ENCODE data around the gene KCNQ5.

Gene KCNQ5

GRCh38 chr6:72930556-72931132, 308.8 kb downstream of the KCNQ5 start:
- no peak for DNase-seq

GRCh38 chr6:72931325-72931887, 309.5 kb downstream of the KCNQ5 start:
- no peak for DNase-seq

GRCh38 chr6:72933233-72933632, 311.4 kb downstream of the KCNQ5 start:
- DNase-seq: no peak

DNA sequence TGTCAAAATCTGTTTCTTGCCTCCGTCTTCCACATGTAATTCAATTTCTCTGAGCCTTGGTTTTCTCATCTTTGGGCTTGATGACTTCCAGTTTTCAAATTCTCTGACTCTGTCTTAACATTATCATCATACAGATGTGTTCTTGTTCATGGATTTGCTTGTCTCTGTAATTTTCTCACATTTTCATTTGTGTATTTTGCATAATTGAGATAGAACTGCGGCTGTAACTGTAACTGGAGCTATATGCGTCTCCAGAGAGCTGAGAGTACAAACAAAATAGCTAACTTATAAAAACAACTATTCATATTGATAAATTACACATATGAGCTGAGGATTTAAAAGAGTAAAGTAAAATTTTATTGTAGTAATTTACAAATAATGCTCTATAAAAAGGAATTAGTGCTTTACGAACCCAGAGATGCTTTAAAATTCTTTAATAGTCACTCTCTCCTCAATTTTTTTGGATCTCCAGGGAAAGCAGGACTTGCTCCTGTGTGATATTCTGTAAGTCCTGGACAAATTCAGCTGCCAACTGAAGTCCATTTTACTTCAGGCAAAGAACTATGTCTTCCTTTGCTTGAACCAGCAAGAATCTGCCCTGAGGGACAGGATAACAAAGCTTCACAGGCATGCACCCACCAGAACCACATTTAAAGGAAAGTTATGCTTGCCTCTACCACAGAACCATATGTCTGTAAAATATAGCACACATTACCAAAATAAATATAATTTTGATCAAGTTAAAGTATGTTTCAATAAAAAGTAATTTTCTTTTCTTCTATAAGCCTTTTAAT, 315.1 kb downstream of the KCNQ5 start:
- DNase-seq: no peak

DNA sequence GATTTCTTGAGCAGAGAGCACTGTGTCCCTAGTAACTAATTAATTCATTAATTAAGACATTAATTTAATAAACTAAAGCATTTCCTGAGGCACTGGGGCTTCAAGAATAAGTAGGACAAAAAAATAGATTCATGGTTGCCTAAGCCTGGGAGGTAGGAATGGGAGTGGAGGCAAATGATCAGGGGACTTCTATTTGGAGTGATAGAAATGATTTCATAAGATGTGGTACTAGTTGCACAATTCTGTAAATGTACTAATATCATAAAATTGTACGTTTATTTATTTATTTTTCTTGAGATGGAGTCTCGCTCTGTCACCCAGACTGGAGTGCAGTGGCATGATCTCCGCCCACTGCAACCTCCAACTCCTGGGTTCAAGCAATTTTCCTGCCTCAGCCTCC, 316.2 kb downstream of the KCNQ5 start:
- DNase-seq: no peak

DNA sequence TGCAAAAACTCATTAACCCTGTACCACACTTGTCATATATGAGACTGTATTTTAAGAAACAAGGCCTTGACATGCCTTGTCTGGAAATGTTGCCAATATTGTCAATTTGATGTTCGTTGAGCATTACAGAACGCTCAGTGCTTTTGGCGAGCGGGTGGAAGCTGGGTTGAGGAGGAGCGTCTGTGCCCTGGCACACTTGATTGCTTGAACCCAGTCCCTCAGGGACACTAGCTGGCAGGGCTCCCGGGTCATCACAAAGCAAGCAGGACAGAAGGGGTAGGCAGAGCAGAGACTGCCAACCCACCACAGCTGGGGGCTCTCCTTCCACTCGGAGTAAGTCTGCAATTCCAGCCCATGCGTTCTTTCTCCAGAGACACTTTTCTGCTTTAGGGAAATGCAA, 317.1 kb downstream of the KCNQ5 start:
- DNase-seq: no peak

- DNase-seq: no peak
These were observed 318.4 kb downstream of the KCNQ5 start for GRCh38 chr6:72940265-72940664.

GRCh38 chr6:72941263-72941662, 319.4 kb downstream of the KCNQ5 start:
- no peak for DNase-seq

DNA sequence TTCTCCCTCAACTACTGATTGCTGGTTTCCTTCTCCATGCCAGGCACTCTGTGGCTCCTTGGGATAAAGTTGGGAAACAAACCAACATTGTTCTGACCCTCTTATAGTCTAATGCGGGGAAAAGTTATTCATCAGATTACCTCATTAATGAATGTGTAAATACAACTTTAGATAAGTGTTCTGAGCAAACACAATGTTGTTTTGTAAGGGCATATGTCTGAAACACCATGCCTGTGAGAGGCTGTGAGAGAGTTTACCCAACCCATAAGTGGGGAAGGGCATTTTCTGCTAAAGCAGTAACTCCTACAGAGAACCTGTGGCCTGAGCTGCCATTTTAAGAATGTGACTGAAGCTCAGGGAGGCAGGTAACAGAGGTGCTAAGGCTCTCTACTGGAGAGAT, 319.9 kb downstream of the KCNQ5 start:
- DNase-seq: no peak

DNA sequence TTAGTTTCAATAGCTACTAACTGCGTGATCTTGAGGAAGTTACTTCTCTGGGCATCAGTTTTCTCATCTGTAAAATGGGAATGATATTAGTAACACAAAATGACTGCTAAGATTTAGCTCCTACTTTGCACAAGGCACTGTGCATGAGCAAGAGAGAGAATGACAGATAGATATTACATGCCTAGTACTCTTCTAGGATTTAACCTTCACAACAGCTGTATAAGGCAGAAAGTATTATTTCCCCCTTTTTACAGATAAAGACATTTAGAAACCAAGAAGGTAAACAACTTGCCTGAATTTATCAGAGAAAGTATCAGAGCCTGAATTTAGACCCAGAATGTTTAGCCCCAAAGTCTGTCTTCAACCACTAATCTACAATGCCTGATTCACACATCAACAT, 321.8 kb downstream of the KCNQ5 start:
- no peak for DNase-seq

GRCh38 chr6:72944660-72945059, 322.8 kb downstream of the KCNQ5 start:
- DNase-seq: no peak

GRCh38 chr6:72946774-72947173, 324.9 kb downstream of the KCNQ5 start:
- DNase-seq: no peak

DNA sequence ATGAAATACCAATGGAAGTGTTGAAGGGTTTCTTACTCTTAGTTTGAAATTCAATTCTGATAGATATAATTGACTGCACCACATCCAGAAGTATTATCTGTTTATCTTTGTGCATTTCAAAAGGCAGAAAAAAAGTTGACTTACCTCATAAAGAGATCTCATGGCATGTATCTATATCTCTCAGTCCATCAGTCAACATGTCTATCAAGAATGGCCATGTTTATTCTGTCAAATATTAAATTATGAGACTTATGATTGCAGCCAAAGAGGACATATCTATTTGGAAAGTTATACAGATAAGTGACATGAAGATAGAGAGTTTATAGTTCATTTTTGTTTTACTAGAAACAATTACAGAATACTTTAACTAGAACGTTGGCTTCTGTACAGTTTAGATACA, 325.7 kb downstream of the KCNQ5 start:
- DNase-seq: no peak

GRCh38 chr6:72948153-72948552, 326.3 kb downstream of the KCNQ5 start:
- DNase-seq: no peak

- DNase-seq: no peak
These were observed 328.4 kb downstream of the KCNQ5 start for GRCh38 chr6:72950114-72950860.

DNA sequence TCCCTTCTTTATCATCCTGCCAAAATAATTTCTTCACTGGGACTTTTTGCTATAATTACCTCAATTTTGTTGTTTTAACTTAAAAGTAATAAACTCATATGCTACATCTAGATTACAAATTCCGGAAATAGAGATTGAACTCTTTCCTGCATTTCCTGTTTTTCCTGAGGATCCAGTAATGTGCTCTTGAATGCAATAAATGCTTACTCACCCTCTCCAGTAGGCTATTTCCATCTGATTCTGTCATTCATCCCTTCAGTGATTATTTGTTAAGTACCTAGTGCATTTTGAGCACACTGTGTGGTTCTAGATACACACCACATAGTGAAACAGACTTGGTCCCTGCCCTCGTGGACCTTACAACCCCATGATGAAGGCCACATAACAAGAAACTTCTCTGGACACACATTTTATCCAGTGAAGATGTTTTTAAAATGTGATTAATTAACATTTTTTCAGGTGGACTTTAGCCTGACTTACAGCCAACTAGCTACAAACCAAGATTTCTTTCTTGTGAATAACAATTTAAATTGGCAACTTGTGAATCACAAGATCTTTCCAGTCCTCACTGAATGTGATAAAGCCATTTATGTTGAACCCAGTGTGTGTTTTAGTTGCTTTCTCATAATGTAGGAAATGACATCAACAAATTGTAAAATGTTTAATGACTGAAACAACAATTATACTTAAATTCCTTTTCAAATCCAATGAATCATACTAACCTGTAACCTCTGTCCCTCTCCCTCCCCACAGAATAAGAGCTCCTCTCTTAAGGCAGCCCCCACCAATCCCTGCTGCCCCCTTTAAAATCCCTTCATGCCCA, 331.2 kb downstream of the KCNQ5 start:
- no peak for DNase-seq

DNA sequence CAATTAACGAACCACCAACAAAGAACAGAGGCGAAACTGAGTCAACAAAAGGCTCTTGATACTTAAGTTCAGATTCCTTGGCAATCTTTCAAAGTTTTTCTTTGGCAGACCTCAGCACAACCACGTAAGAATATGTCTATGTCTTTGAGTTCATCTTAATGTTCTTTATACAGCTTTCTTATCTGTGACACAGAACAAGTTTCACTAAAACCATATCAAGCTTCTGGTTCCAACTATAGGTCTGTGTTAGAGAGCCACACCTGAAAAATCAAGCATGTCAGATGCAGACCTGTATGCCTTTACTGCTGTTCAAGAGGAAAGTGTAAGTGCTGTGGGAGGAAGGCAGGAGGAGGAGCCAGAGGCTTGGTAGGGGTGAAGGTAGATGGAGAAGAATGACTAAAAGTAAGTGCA, 332.1 kb downstream of the KCNQ5 start:
- no peak for DNase-seq

GRCh38 chr6:72954716-72955115, 332.9 kb downstream of the KCNQ5 start:
- DNase-seq: no peak

- no peak for DNase-seq
These were observed 333.8 kb downstream of the KCNQ5 start for GRCh38 chr6:72955666-72956065.

GRCh38 chr6:72956272-72956671, 334.4 kb downstream of the KCNQ5 start:
- DNase-seq: no peak

DNA sequence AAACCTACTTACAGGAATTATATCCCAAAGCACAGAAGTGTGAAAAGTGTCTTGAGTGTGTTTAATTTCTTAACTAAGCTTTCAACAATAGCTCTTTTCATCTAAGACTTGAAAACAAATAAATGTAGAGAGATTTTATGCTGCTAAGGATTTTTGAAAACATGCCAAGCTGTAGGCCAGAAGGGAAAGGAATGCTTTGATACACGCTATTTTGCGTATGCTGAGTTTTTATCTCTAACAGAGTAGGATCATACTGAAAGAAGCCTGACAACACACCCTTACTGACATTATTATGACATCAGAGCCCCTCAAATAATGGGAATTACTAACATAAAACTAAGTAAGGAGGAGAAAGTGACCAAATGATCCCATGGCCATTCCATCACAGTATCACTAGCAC, 338.0 kb downstream of the KCNQ5 start:
- no peak for DNase-seq

DNA sequence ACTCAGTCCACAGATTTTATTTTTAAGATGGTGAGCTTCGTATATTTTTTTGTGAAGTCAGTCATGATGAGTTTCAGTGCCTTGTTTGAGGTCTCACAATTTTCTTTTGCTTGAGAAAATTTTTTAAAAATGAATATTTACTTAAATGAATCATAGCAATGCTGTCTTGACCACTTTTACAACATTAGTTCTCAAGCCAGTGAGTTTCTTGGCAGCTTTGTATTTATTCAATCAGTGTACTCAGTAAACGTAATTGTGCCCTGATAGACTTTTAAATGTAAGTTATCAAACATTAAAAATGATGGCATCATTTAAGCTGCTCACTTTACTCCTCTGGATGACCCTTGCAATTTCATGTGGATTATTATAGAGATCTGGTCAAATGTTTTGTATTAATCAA, 342.1 kb downstream of the KCNQ5 start:
- no peak for DNase-seq
